Astrocyte (in vitro differentiated cells and primary cell): ENCODE data around the gene SEMA4D.

Source experiments
- EZH2 ChIP-seq: IDR thresholded peaks from 2 replicates; pipeline ENCODE4 v1.6.1; 2012; ENCODE audit warnings: mild to moderate bottlenecking, low read length, inconsistent platforms; ENCODE audit not compliant: insufficient read depth
- TF ChIP-seq, protein P1 (sequence below): IDR thresholded peaks from 2 replicates; pipeline ENCODE4 v1.5.1; 2011; ENCODE audit warnings: low read depth, mild to moderate bottlenecking, inconsistent platforms, low read length, moderate library complexity; ENCODE audit not compliant: insufficient read depth

GRCh38 chr9:89434636-89435035, 63.3 kb downstream of the SEMA4D start:
- TF ChIP-seq EZH2, result no peak
- TF ChIP-seq, protein P1, sequence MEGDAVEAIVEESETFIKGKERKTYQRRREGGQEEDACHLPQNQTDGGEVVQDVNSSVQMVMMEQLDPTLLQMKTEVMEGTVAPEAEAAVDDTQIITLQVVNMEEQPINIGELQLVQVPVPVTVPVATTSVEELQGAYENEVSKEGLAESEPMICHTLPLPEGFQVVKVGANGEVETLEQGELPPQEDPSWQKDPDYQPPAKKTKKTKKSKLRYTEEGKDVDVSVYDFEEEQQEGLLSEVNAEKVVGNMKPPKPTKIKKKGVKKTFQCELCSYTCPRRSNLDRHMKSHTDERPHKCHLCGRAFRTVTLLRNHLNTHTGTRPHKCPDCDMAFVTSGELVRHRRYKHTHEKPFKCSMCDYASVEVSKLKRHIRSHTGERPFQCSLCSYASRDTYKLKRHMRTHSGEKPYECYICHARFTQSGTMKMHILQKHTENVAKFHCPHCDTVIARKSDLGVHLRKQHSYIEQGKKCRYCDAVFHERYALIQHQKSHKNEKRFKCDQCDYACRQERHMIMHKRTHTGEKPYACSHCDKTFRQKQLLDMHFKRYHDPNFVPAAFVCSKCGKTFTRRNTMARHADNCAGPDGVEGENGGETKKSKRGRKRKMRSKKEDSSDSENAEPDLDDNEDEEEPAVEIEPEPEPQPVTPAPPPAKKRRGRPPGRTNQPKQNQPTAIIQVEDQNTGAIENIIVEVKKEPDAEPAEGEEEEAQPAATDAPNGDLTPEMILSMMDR, result no peak
